GM20431 (cell line): ENCODE results near the gene LRBA.

Experiments
- in situ Hi-C: fragments of 300-500 bp; cut with MseI, MboI; formaldehyde crosslinking; loops from one replicate; pipeline ENCODE4 v1.15.0; 2020; ENCODE audit warnings: low sequenced_read_pairs; ENCODE audit not compliant: unreplicated experiment

LRBA gene

GRCh38 chr4:150219841-150220240, 795.2 kb downstream of the LRBA start:
- in situ Hi-C loops: loop anchor here (25.0 kb wide), 1 partner anchor 208 kb away; no protein-coding TSS in a partner anchor

- in situ Hi-C loops: loop anchor here (25.0 kb wide), 1 partner anchor 206 kb away; no protein-coding TSS in a partner anchor
Observed at GRCh38 chr4:150218447-150218846, 796.6 kb downstream of the LRBA start.

- in situ Hi-C loops: loop anchor here (25.0 kb wide), 1 partner anchor 206 kb away; no protein-coding TSS in a partner anchor
Observed at GRCh38 chr4:150217808-150218207, 797.3 kb downstream of the LRBA start.

GRCh38 chr4:150217192-150217591, 797.9 kb downstream of the LRBA start:
- in situ Hi-C loops: loop anchor here (25.0 kb wide), 1 partner anchor 205 kb away; no protein-coding TSS in a partner anchor

GRCh38 chr4:150216726-150217125, 798.4 kb downstream of the LRBA start:
- in situ Hi-C loops: loop anchor here (25.0 kb wide), 1 partner anchor 204 kb away; no protein-coding TSS in a partner anchor

GRCh38 chr4:150215601-150216000, 799.5 kb downstream of the LRBA start:
- in situ Hi-C loops: loop anchor here (25.0 kb wide), 1 partner anchor 203 kb away; no protein-coding TSS in a partner anchor
